Endodermal cell (in vitro differentiated cells): ENCODE measurements around the gene CLMN. TPM values are rescaled to one million over a fixed set of nuclear protein-coding genes. Genes with fewer than 3 reads are reported as not detected.

ENCODE experiments used
- DNase-seq: peaks from one replicate; pipeline ENCODE4 v3.0.0-alpha.2; 2017
- H3K27ac ChIP-seq: 2 replicates; pipeline ENCODE4 v1.5.1; 2013; ENCODE audit warnings: mild to moderate bottlenecking, low read depth, low read length, moderate library complexity
- H3K27me3 ChIP-seq: 2 replicates; pipeline ENCODE4 v1.6.1; 2013; ENCODE audit warnings: mild to moderate bottlenecking, low read length, moderate library complexity; ENCODE audit not compliant: insufficient read depth, control insufficient read depth, poor library complexity, severe bottlenecking
- H3K36me3 ChIP-seq: 2 replicates; pipeline ENCODE4 v1.7.0; 2013; ENCODE audit warnings: mild to moderate bottlenecking, low read length, moderate library complexity; ENCODE audit not compliant: control insufficient read depth, insufficient read depth
- H3K4me1 ChIP-seq: one replicate; pipeline ENCODE4 v1.7.0; 2013; ENCODE audit warnings: low read length; ENCODE audit not compliant: control insufficient read depth, insufficient read depth
- H3K4me3 ChIP-seq: 2 replicates; pipeline ENCODE4 v1.5.1; 2013; ENCODE audit warnings: mild to moderate bottlenecking, low read length, moderate library complexity
- H3K9ac ChIP-seq: 2 replicates; pipeline ENCODE4 v1.6.1; 2013; ENCODE audit warnings: mild to moderate bottlenecking, low read length, moderate library complexity; ENCODE audit not compliant: poor library complexity, severe bottlenecking; ENCODE audit errors: extremely low read depth
- H3K9me3 ChIP-seq: 2 replicates; pipeline ENCODE4 v1.6.1; 2013; ENCODE audit warnings: mild to moderate bottlenecking, low read length, moderate library complexity; ENCODE audit not compliant: control insufficient read depth
- H3K27ac Mint-ChIP-seq: 2 replicates; pipeline ENCODE4 v1.8.0; 2020; ENCODE audit warnings: mixed read lengths
- H3K27me3 Mint-ChIP-seq: 2 replicates; pipeline ENCODE4 v1.8.0; 2021; ENCODE audit warnings: mild to moderate bottlenecking, mixed read lengths; ENCODE audit not compliant: insufficient read depth
- H3K36me3 Mint-ChIP-seq: 2 replicates; pipeline ENCODE4 v1.8.0; 2020; ENCODE audit warnings: low read depth, mixed read lengths
- H3K4me1 Mint-ChIP-seq: 2 replicates; pipeline ENCODE4 v1.8.0; 2020; ENCODE audit warnings: mixed read lengths
- H3K4me3 Mint-ChIP-seq: 2 replicates; pipeline ENCODE4 v1.8.0; 2020; ENCODE audit warnings: mild to moderate bottlenecking, moderate library complexity, mixed read lengths
- H3K9me3 Mint-ChIP-seq: 2 replicates; pipeline ENCODE4 v1.8.0; 2020; ENCODE audit warnings: mild to moderate bottlenecking, mixed read lengths
- CTCF ChIP-seq: fragments of 200-600 bp; sonication (generic); conservative IDR thresholded peaks from 2 replicates; pipeline ENCODE4 v1.5.0; 2021; ENCODE audit warnings: antibody characterized with exemption, mild to moderate bottlenecking
- WGBS, 2 experiments: methylation state at CpG; one replicate each; pipeline versions ENCODE4 v1.1.5 to v1.1.7; 2013; ENCODE audit warnings: missing lambda C conversion rate in 2 of 2, mixed read lengths in 1 of 2; ENCODE audit not compliant: insufficient coverage in 1 of 2, insufficient read length in 1 of 2; 5-methylcytosine and 5-hydroxymethylcytosine counted together
- total RNA-seq, 2 donors: library from RNA; stranded (reverse); fragmentation: NEBNext Ultra II Directional in 1 of 2; extraction: Animal tissue kit (Norgen Biotek cat#: 25700) in 1 of 2; gene quantifications; 2 replicates in 1 of 2; 3 replicates in 1 of 2; pipeline ENCODE4 v1.2.1, GENCODE V29; 2021

Gene CLMN
- total RNA-seq, 2 donors from 2014 or later = 9.5 to 11.7 TPM

- H3K27ac Mint-ChIP-seq = no peak overlapping the region
- no peak overlapping the region for H3K9ac ChIP-seq
- TF ChIP-seq CTCF = no peak
Observed at GRCh38 chr14:95309261-95310051, 10.3 kb downstream of the CLMN start.

GRCh38 chr14:95308073-95308472 is 11.6 kb downstream of the CLMN start:
- H3K27me3 Mint-ChIP-seq = no peaks in the 10 kb centered on the region
- H3K36me3 ChIP-seq = no peaks in the 10 kb centered on the region
- peaks cover 8% of the 10 kb centered on the region for H3K9me3 Mint-ChIP-seq
- no peak overlapping the region for H3K4me3 Mint-ChIP-seq
- H3K4me1 Mint-ChIP-seq = peaks cover 36% of the 10 kb centered on the region
- no peak for DNase-seq
- peaks cover 5% of the 10 kb centered on the region for H3K9me3 ChIP-seq
- no peaks in the 10 kb centered on the region for H3K27me3 ChIP-seq
- no peak overlapping the region for H3K27ac ChIP-seq
- no peaks in the 10 kb centered on the region for H3K36me3 Mint-ChIP-seq
- TF ChIP-seq CTCF = no peak
- peaks cover 11% of the 10 kb centered on the region for H3K4me1 ChIP-seq
- H3K9ac ChIP-seq = no peak overlapping the region
- H3K27ac Mint-ChIP-seq = no peak overlapping the region
- whole genome bisulfite sequencing, 2 experiments = 90% methylated on average over 1 of the region's 1 CpG; no CpG with 5 or more reads in 1 of the 2 experiments
- no peak overlapping the region for H3K4me3 ChIP-seq

More at GRCh38 chr14:95309261-95310051, 10.3 kb downstream of the CLMN start:
- H3K9me3 Mint-ChIP-seq = peaks cover 8% of the 10 kb centered on the region
- H3K27ac ChIP-seq = no peak overlapping the region
- no peaks in the 10 kb centered on the region for H3K36me3 ChIP-seq
- no peaks in the 10 kb centered on the region for H3K27me3 Mint-ChIP-seq
- DNase-seq = no peak
- H3K4me3 Mint-ChIP-seq = no peak overlapping the region
- no peak overlapping the region for H3K4me3 ChIP-seq
- peaks cover 5% of the 10 kb centered on the region for H3K9me3 ChIP-seq
- H3K4me1 ChIP-seq = peaks cover 5% of the 10 kb centered on the region
- H3K4me1 Mint-ChIP-seq = peaks cover 23% of the 10 kb centered on the region
- no peaks in the 10 kb centered on the region for H3K27me3 ChIP-seq
- H3K36me3 Mint-ChIP-seq = no peaks in the 10 kb centered on the region
- 93 to 95% methylated on average over 9 to 10 of the region's 10 CpGs for WGBS, 2 experiments

- H3K27me3 ChIP-seq = no peaks in the 10 kb centered on the region
- H3K27ac ChIP-seq = no peak overlapping the region
- Mint-ChIP-seq H3K9me3 (peaks cover 8% of the 10 kb centered on the region), H3K27me3 (no peaks in the 10 kb centered on the region), H3K4me3 (no peak overlapping the region), H3K4me1 (peaks cover 40% of the 10 kb centered on the region), H3K36me3 (no peaks in the 10 kb centered on the region), H3K27ac (peak overlapping the region; percentile 24)
- WGBS, 2 experiments = 93 to 98% methylated on average over 7 to 13 of the region's 14 CpGs
- no peak for TF ChIP-seq CTCF
- DNase-seq = no peak
- H3K4me1 ChIP-seq = peaks cover 12% of the 10 kb centered on the region
- peaks cover 5% of the 10 kb centered on the region for H3K9me3 ChIP-seq
- H3K36me3 ChIP-seq = no peaks in the 10 kb centered on the region
- no peak overlapping the region for H3K9ac ChIP-seq
- no peak overlapping the region for H3K4me3 ChIP-seq
Observed at GRCh38 chr14:95307402-95308041, 12.2 kb downstream of the CLMN start.
